Breast epithelium (tissue), 3 donors: ENCODE data around the gene KRTAP1-4.

ENCODE experiments used
- CTCF ChIP-seq, 3 donors: fragments of 450-650 bp; IDR thresholded peaks; one replicate each; pipeline ENCODE4 v1.5.1; 2016 to 2017; ENCODE audit warnings: antibody characterized with exemption in 3 of 3, mild to moderate bottlenecking in 3 of 3, moderate library complexity in 3 of 3
- POLR2A ChIP-seq: fragments of 450-650 bp; IDR thresholded peaks from one replicate; pipeline ENCODE4 v1.6.1; 2016; ENCODE audit warnings: antibody characterized with exemption, mild to moderate bottlenecking, moderate library complexity

- TF ChIP-seq CTCF (IDR thresholded peaks at IDR 0.05) (no peak), POLR2A (no peak)
Measured at GRCh38 chr17:41012326-41013120, 17.5 kb downstream of the KRTAP1-4 start.
